ENCODE measurements around the gene LYZ.

Gene LYZ

GRCh38 chr12:69338936-69339335 lies 9.2 kb upstream of the LYZ start:
- no peak for TF ChIP-seq SIN3A (IDR thresholded peaks at IDR 0.05; ENCODE audit: borderline replicate concordance, insufficient read depth, low read length)
- TF ChIP-seq, protein P1, sequence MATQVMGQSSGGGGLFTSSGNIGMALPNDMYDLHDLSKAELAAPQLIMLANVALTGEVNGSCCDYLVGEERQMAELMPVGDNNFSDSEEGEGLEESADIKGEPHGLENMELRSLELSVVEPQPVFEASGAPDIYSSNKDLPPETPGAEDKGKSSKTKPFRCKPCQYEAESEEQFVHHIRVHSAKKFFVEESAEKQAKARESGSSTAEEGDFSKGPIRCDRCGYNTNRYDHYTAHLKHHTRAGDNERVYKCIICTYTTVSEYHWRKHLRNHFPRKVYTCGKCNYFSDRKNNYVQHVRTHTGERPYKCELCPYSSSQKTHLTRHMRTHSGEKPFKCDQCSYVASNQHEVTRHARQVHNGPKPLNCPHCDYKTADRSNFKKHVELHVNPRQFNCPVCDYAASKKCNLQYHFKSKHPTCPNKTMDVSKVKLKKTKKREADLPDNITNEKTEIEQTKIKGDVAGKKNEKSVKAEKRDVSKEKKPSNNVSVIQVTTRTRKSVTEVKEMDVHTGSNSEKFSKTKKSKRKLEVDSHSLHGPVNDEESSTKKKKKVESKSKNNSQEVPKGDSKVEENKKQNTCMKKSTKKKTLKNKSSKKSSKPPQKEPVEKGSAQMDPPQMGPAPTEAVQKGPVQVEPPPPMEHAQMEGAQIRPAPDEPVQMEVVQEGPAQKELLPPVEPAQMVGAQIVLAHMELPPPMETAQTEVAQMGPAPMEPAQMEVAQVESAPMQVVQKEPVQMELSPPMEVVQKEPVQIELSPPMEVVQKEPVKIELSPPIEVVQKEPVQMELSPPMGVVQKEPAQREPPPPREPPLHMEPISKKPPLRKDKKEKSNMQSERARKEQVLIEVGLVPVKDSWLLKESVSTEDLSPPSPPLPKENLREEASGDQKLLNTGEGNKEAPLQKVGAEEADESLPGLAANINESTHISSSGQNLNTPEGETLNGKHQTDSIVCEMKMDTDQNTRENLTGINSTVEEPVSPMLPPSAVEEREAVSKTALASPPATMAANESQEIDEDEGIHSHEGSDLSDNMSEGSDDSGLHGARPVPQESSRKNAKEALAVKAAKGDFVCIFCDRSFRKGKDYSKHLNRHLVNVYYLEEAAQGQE (IDR thresholded peaks at IDR 0.05; ENCODE audit: insufficient read depth in 1 of 2, low read depth in 2 of 2, low read length in 2 of 2), result no peak
- no peak for TF ChIP-seq TAF1 (IDR thresholded peaks at IDR 0.05; ENCODE audit: borderline replicate concordance, insufficient read depth, low read length)
- no peak for TF ChIP-seq POLR2AphosphoS5 (IDR thresholded peaks at IDR 0.05; ENCODE audit: low read depth, low read length)
- no peak for TF ChIP-seq FOXP2 (optimal IDR thresholded peaks at IDR 0.05; ENCODE audit: borderline replicate concordance, extremely low read depth, extremely low read length, insufficient read depth)

- TF ChIP-seq POLR2AphosphoS5 (IDR thresholded peaks at IDR 0.05; ENCODE audit: low read depth, low read length) (no peak), TAF1 (IDR thresholded peaks at IDR 0.05; ENCODE audit: borderline replicate concordance, insufficient read depth, low read length) (no peak), SIN3A (IDR thresholded peaks at IDR 0.05; ENCODE audit: borderline replicate concordance, insufficient read depth, low read length) (no peak), FOXP2 (optimal IDR thresholded peaks at IDR 0.05; ENCODE audit: borderline replicate concordance, extremely low read depth, extremely low read length, insufficient read depth) (no peak)
- TF ChIP-seq, protein P1 (IDR thresholded peaks at IDR 0.05; ENCODE audit: insufficient read depth in 1 of 2, low read depth in 2 of 2, low read length in 2 of 2), result no peak
Observed at GRCh38 chr12:69339999-69340398, 8.2 kb upstream of the LYZ start.

DNA sequence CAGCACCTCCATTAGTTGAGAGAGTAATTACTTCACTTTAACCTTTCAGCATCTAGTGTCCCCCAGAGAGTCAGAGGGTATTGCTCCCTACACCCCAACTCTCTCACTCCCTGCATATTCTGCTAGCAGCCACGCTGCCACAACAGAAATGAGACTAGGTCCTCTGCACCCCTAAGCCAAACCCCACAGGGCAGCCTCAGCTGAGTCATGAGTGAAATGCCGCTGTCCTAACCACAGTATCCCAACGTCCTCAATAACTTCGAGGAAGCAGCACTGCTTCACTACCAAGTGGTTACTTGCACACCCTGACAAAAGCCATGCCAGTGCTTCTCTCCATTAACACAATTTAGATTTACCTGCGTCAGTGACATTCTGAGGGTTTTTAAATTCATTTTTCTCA lies 6.9 kb upstream of the LYZ start:
- TF ChIP-seq SIN3A (IDR thresholded peaks at IDR 0.05; ENCODE audit: borderline replicate concordance, insufficient read depth, low read length) (no peak), TAF1 (IDR thresholded peaks at IDR 0.05; ENCODE audit: borderline replicate concordance, insufficient read depth, low read length) (no peak), POLR2AphosphoS5 (IDR thresholded peaks at IDR 0.05; ENCODE audit: low read depth, low read length) (no peak), FOXP2 (optimal IDR thresholded peaks at IDR 0.05; ENCODE audit: borderline replicate concordance, extremely low read depth, extremely low read length, insufficient read depth) (no peak)
- TF ChIP-seq, protein P1 (IDR thresholded peaks at IDR 0.05; ENCODE audit: insufficient read depth in 1 of 2, low read depth in 2 of 2, low read length in 2 of 2), result no peak

- TF ChIP-seq FOXP2 (optimal IDR thresholded peaks at IDR 0.05; ENCODE audit: borderline replicate concordance, extremely low read depth, extremely low read length, insufficient read depth) (no peak), POLR2AphosphoS5 (IDR thresholded peaks at IDR 0.05; ENCODE audit: low read depth, low read length) (no peak), TAF1 (IDR thresholded peaks at IDR 0.05; ENCODE audit: borderline replicate concordance, insufficient read depth, low read length) (no peak)
- TF ChIP-seq, protein P1 (IDR thresholded peaks at IDR 0.05; ENCODE audit: insufficient read depth in 1 of 2, low read depth in 2 of 2, low read length in 2 of 2), result no peak
Observed at GRCh38 chr12:69342421-69342820, 5.8 kb upstream of the LYZ start.

DNA sequence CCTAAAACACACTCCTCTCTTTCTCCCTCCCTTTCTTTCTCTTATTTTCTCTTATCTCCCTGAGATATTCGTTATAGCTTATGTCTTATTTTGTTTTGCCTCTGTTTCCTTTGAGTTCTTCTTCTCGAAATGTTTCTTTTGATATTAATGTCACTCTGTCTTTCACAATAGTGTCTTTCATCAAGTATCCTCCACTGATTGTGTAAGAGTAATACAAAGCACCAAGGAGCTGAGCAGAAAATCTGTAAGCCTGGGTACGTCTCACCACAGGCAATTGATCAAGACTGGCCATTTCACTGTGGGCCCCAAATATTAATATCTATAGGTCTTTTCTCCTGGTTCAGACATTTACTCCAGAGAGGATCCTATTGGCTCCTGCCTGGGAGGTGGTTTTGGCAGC lies 4.8 kb upstream of the LYZ start:
- TF ChIP-seq POLR2AphosphoS5 (IDR thresholded peaks at IDR 0.05; ENCODE audit: low read depth, low read length) (no peak), SIN3A (IDR thresholded peaks at IDR 0.05; ENCODE audit: borderline replicate concordance, insufficient read depth, low read length) (no peak), TAF1 (IDR thresholded peaks at IDR 0.05; ENCODE audit: borderline replicate concordance, insufficient read depth, low read length) (no peak), FOXP2 (optimal IDR thresholded peaks at IDR 0.05; ENCODE audit: borderline replicate concordance, extremely low read depth, extremely low read length, insufficient read depth) (no peak)
- TF ChIP-seq, protein P1 (IDR thresholded peaks at IDR 0.05; ENCODE audit: insufficient read depth in 1 of 2, low read depth in 2 of 2, low read length in 2 of 2), result no peak

All from PFSK-1 (cell line).